HT1080 (cell line): ENCODE results near the gene KIAA1143. TPM values are rescaled to one million over a fixed set of nuclear protein-coding genes. Genes with fewer than 3 reads are reported as not detected.

Experiments
- total RNA-seq: library from RNA; depleted of rRNA; stranded (reverse); fragments of >200 nt; shearing (Covaris generic); gene quantifications from 2 replicates; pipeline ENCODE4 v1.2.3, GENCODE V29; 2014; rRNA removed

Gene KIAA1143
- total RNA-seq, 1 experiment from 2014 or later, result 14.5 TPM

Other genes starting within 250 kb of the KIAA1143 start
- 0.10 and 0.33 TPM in 2 replicates for gene ZKSCAN7, start 206.4 kb downstream of the KIAA1143 start, total RNA-seq
- 0.11 and 0.60 TPM in 2 replicates for gene ZNF660, start 176.7 kb downstream of the KIAA1143 start, total RNA-seq
- gene ZNF197, start 136.6 kb downstream of the KIAA1143 start, total RNA-seq, result 6.7 and 7.6 TPM in 2 replicates
- gene ZNF35, start 112.9 kb downstream of the KIAA1143 start, total RNA-seq, result 14.6 and 19.8 TPM in 2 replicates
- 0.37 and 0.72 TPM in 2 replicates for gene ZNF502, start 49.0 kb downstream of the KIAA1143 start, total RNA-seq
- 0.07 TPM in 1 of 2 replicates, not detected in the other for gene ZNF501, start 32.0 kb downstream of the KIAA1143 start, total RNA-seq
- gene KIF15, start 175 bp upstream of the KIAA1143 start, total RNA-seq, result 10.6 and 15.6 TPM in 2 replicates
- gene TMEM42, start 100.3 kb upstream of the KIAA1143 start, total RNA-seq, result 4.4 and 5.4 TPM in 2 replicates
- gene TGM4, start 113.0 kb upstream of the KIAA1143 start, total RNA-seq, result 0.03 TPM in 1 of 2 replicates, not detected in the other
- gene ZDHHC3, start 214.6 kb upstream of the KIAA1143 start, total RNA-seq, result 60.7 and 72.8 TPM in 2 replicates
- 69.1 and 71.0 TPM in 2 replicates for gene EXOSC7, start 214.6 kb upstream of the KIAA1143 start, total RNA-seq